ENCODE data around the gene APOA1.
A peak's percentile ranks its signal among the peaks of the same experiment; 100 is the strongest.
"Not testable (repeated sequence)": the region's sequence is repeated elsewhere in the genome, so short reads cannot be mapped to it uniquely, and the experiment has no call there.

Gene APOA1

GRCh38 chr11:116811194-116811593 lies 26.2 kb downstream of the APOA1 start:
- DNase-seq = no peak

- DNase-seq = no peak
These were observed 28.9 kb downstream of the APOA1 start for GRCh38 chr11:116808262-116809175.

GRCh38 chr11:116807601-116808261 lies 29.7 kb downstream of the APOA1 start:
- DNase-seq = no peak

- DNase-seq = no peak
These were observed 33.4 kb downstream of the APOA1 start for GRCh38 chr11:116804001-116804400.

- DNase-seq = not testable (repeated sequence)
These were observed 35.8 kb downstream of the APOA1 start for GRCh38 chr11:116801662-116802061.

- no peak for DNase-seq
These were observed 36.8 kb downstream of the APOA1 start for GRCh38 chr11:116800610-116801009.

GRCh38 chr11:116798368-116798767 lies 39.1 kb downstream of the APOA1 start:
- no peak for DNase-seq

GRCh38 chr11:116797816-116798215 lies 39.6 kb downstream of the APOA1 start:
- DNase-seq = no peak

GRCh38 chr11:116796548-116796947 lies 40.9 kb downstream of the APOA1 start:
- DNase-seq = no peak

GRCh38 chr11:116794851-116795250 lies 42.6 kb downstream of the APOA1 start:
- DNase-seq = no peak

GRCh38 chr11:116793772-116794097 lies 43.7 kb downstream of the APOA1 start:
- DNase-seq = no peak

- DNase-seq = no peak
These were observed 44.3 kb downstream of the APOA1 start for GRCh38 chr11:116792869-116793771.

- no peak for DNase-seq
These were observed 45.1 kb downstream of the APOA1 start for GRCh38 chr11:116792144-116792868.

GRCh38 chr11:116791813-116792143 lies 45.6 kb downstream of the APOA1 start, which contains the start of gene APOA5:
APOA5 (minus strand) TSS chr11:116791879; CDS start chr11:116791860, 19 bp downstream.
- no peak for DNase-seq

GRCh38 chr11:116791002-116791812 lies 46.2 kb downstream of the APOA1 start:
- DNase-seq = no peak

GRCh38 chr11:116790167-116791001 lies 47.0 kb downstream of the APOA1 start:
- DNase-seq = no peak

GRCh38 chr11:116788975-116789374 lies 48.4 kb downstream of the APOA1 start:
- no peak for DNase-seq

- no peak for DNase-seq
These were observed 48.9 kb downstream of the APOA1 start for GRCh38 chr11:116788534-116788933.

GRCh38 chr11:116787786-116788486 lies 49.5 kb downstream of the APOA1 start, which contains the start of gene ZPR1:
ZPR1 (minus strand) TSS chr11:116788023; CDS start chr11:116787990, 33 bp downstream.
- peak; percentile 70 for DNase-seq

GRCh38 chr11:116787436-116787785 lies 50.0 kb downstream of the APOA1 start:
- DNase-seq = no peak

Measured in NCI-H2171 (cell line).